GM12891 (cell line): ENCODE data around the gene CXCL16.
"Not testable (repeated sequence)": the region's sequence is repeated elsewhere in the genome, so short reads cannot be mapped to it uniquely, and the experiment has no call there.

Source experiments
- POLR2A ChIP-seq: IDR thresholded peaks from 2 replicates; pipeline ENCODE4 v1.6.1; 2011; ENCODE audit warnings: low read depth, low read length, control low read depth
- POLR2AphosphoS5 ChIP-seq: IDR thresholded peaks from 2 replicates; pipeline ENCODE4 v1.6.1; 2011; ENCODE audit warnings: low read depth, low read length, control low read depth
- POU2F2 ChIP-seq: IDR thresholded peaks from 2 replicates; pipeline ENCODE4 v1.6.1; 2011; ENCODE audit warnings: low read depth, mild to moderate bottlenecking, control low read depth, low read length, moderate library complexity
- SPI1 ChIP-seq: IDR thresholded peaks from 2 replicates; pipeline ENCODE4 v1.6.1; 2011; ENCODE audit warnings: low read depth, low read length, control low read depth
- TAF1 ChIP-seq: IDR thresholded peaks from 2 replicates; pipeline ENCODE4 v1.6.1; 2011; ENCODE audit warnings: low read depth, low read length, control low read depth

GRCh38 chr17:4699401-4700056 lies 40.2 kb downstream of the CXCL16 start:
- not testable (repeated sequence) for TF ChIP-seq POLR2AphosphoS5, POLR2A, TAF1, SPI1, POU2F2
